Vagina (tissue), 2 donors: ENCODE data around the gene NUFIP1. TPM values are rescaled to one million over a fixed set of nuclear protein-coding genes. Genes with fewer than 3 reads are reported as not detected.
"Not testable (repeated sequence)": the region's sequence is repeated elsewhere in the genome, so short reads cannot be mapped to it uniquely, and the experiment has no call there.

Source experiments
- DNase-seq, 2 donors: peaks; one replicate each; pipeline ENCODE4 v3.0.0-alpha.2; 2017; ENCODE audit errors: extremely low spot score in 2 of 2
- H3K27ac ChIP-seq: fragments of 200-600 bp; sonication (generic); one replicate; pipeline ENCODE4 v1.5.1; 2019
- H3K27me3 ChIP-seq: fragments of 200-600 bp; sonication (generic); one replicate; pipeline ENCODE4 v1.5.1; 2019
- H3K36me3 ChIP-seq, 2 donors: fragments of 200-600 bp; sonication (generic); one replicate each; pipeline ENCODE4 v1.5.1; 2017 to 2019
- H3K4me1 ChIP-seq: fragments of 200-600 bp; sonication (generic); one replicate; pipeline ENCODE4 v1.5.1; 2019
- H3K4me3 ChIP-seq, 2 donors: fragments of 200-600 bp; sonication (generic); 1 replicate in 1 of 2; 2 replicates in 1 of 2; pipeline ENCODE4 v1.5.1; 2016 to 2019
- H3K9me3 ChIP-seq: fragments of 200-600 bp; sonication (generic); one replicate; pipeline ENCODE4 v1.5.1; 2019
- POLR2A ChIP-seq, 2 donors: fragments of 450-650 bp; IDR thresholded peaks; one replicate each; pipeline ENCODE4 v1.6.1; 2017; ENCODE audit warnings: antibody characterized with exemption in 2 of 2, mild to moderate bottlenecking in 2 of 2, moderate library complexity in 2 of 2
- POLR2AphosphoS5 ChIP-seq, 2 donors: sonication (generic); formaldehyde crosslinking; IDR thresholded peaks; one replicate each; pipeline ENCODE4 v1.9.0; 2017; ENCODE audit warnings: antibody characterized with exemption in 2 of 2, mild to moderate bottlenecking in 2 of 2, low read depth in 1 of 2; ENCODE audit not compliant: insufficient read depth in 1 of 2
- intact Hi-C: fragments of 100-400 bp; cut with DNase I; formaldehyde crosslinking; loops from one replicate; pipeline ENCODE4 v1.15.1; 2023
- total RNA-seq: library from RNA; depleted of rRNA; stranded (reverse); fragments of >200 nt; gene quantifications from one replicate; pipeline ENCODE4 v1.2.3, GENCODE V29; 2016
- TF ChIP-seq, protein P1 (sequence below), 3 experiments: fragments of 450-650 bp in 2 of 3; fragments of 200-600 bp in 1 of 3; sonication (generic) in 1 of 3; IDR thresholded peaks; one replicate each; pipeline ENCODE4 v1.5.1; 2017 to 2019; ENCODE audit warnings: antibody characterized with exemption in 3 of 3, mild to moderate bottlenecking in 2 of 3, moderate library complexity in 2 of 3

NUFIP1 gene
- total RNA-seq, 1 donor from 2014 or later: 2.5 TPM

DNA sequence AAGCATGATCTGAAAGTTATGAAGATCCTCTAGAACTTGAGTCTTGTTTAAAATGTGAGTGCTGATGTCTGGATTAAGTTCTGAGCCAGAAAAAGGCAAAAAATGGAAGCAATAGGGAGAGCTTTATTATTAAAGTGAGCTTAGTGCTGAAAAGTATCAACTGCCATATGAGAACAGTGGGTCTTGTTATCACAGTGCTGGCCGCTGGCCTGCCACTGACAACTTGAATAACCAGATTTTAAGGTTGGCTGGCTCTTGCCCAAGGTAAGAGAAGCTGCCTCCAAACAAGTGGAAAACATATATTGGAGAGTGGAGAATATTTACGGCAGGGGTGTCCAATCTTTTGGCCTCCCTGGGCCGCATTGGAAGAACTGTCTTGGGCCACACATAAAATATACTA is 33.9 kb downstream of the NUFIP1 start:
- intact Hi-C loops: no loop called here
- no peak overlapping the region for H3K4me3 ChIP-seq
- H3K4me1 ChIP-seq: no peaks in the 10 kb centered on the region
- H3K36me3 ChIP-seq: no peaks in the 10 kb centered on the region
- H3K27ac ChIP-seq: no peak overlapping the region
- H3K27me3 ChIP-seq: no peaks in the 10 kb centered on the region
- DNase-seq: no peak
- H3K9me3 ChIP-seq: no peaks in the 10 kb centered on the region
- TF ChIP-seq POLR2A (IDR thresholded peaks at IDR 0.05) (no peak), POLR2AphosphoS5 (IDR thresholded peaks at IDR 0.05; ENCODE audit: insufficient read depth in 1 of 2, low read depth in 1 of 2) (no peak)
- TF ChIP-seq, protein P1, sequence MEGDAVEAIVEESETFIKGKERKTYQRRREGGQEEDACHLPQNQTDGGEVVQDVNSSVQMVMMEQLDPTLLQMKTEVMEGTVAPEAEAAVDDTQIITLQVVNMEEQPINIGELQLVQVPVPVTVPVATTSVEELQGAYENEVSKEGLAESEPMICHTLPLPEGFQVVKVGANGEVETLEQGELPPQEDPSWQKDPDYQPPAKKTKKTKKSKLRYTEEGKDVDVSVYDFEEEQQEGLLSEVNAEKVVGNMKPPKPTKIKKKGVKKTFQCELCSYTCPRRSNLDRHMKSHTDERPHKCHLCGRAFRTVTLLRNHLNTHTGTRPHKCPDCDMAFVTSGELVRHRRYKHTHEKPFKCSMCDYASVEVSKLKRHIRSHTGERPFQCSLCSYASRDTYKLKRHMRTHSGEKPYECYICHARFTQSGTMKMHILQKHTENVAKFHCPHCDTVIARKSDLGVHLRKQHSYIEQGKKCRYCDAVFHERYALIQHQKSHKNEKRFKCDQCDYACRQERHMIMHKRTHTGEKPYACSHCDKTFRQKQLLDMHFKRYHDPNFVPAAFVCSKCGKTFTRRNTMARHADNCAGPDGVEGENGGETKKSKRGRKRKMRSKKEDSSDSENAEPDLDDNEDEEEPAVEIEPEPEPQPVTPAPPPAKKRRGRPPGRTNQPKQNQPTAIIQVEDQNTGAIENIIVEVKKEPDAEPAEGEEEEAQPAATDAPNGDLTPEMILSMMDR (IDR thresholded peaks at IDR 0.05): no peak

DNA sequence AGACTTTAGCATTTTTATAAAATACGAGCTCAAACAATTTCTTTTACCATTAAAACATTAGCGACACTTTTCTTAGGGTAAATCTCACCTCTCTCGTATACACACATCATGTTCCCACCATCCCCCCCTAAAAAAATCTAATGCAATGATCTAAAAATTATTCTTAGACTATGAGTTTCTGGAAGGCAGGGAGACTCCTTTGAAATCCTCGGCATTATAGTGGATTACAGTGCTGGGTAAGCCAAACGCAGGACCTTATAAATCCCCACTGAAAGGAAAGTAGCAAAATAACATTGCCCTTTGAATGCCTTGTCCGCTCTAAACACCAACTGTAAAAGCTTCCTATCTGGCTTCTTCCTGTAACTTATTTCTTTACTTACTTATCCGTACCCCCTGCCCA is 35.0 kb downstream of the NUFIP1 start:
- no peaks in the 10 kb centered on the region for H3K27me3 ChIP-seq
- no peak overlapping the region for H3K27ac ChIP-seq
- no peaks in the 10 kb centered on the region for H3K9me3 ChIP-seq
- no peaks in the 10 kb centered on the region for H3K4me1 ChIP-seq
- intact Hi-C loops: no loop called here
- TF ChIP-seq POLR2AphosphoS5 (IDR thresholded peaks at IDR 0.05; ENCODE audit: insufficient read depth in 1 of 2, low read depth in 1 of 2) (no peak), POLR2A (IDR thresholded peaks at IDR 0.05) (no peak)
- TF ChIP-seq, protein P1 (IDR thresholded peaks at IDR 0.05): no peak
- DNase-seq: no peak
- H3K36me3 ChIP-seq: no peaks in the 10 kb centered on the region
- no peak overlapping the region for H3K4me3 ChIP-seq

DNA sequence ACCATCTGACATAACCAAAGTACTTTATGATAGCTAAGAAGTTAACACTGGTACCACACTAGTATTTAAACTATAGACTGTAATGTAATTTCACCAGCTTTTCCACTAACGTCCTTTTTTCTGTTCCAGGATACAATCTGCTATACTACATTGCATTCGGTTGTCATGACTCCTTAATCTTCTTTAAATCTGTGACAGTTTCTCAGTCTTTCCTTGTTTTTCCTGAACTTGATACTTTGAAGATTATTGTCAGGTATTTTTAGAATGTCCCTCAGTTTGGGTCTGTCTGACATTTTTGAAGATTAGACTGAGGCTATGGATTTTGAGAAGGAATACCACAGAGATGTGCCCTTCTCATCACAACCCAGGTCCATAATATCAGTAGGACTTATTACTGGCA is 36.6 kb downstream of the NUFIP1 start:
- H3K27me3 ChIP-seq: no peaks in the 10 kb centered on the region
- H3K27ac ChIP-seq: no peak overlapping the region
- TF ChIP-seq, protein P1 (IDR thresholded peaks at IDR 0.05): no peak
- TF ChIP-seq POLR2A (IDR thresholded peaks at IDR 0.05) (no peak), POLR2AphosphoS5 (IDR thresholded peaks at IDR 0.05; ENCODE audit: insufficient read depth in 1 of 2, low read depth in 1 of 2) (no peak)
- no peaks in the 10 kb centered on the region for H3K9me3 ChIP-seq
- no peaks in the 10 kb centered on the region for H3K4me1 ChIP-seq
- DNase-seq: no peak
- no peaks in the 10 kb centered on the region for H3K36me3 ChIP-seq
- no peak overlapping the region for H3K4me3 ChIP-seq
- intact Hi-C loops: no loop called here

DNA sequence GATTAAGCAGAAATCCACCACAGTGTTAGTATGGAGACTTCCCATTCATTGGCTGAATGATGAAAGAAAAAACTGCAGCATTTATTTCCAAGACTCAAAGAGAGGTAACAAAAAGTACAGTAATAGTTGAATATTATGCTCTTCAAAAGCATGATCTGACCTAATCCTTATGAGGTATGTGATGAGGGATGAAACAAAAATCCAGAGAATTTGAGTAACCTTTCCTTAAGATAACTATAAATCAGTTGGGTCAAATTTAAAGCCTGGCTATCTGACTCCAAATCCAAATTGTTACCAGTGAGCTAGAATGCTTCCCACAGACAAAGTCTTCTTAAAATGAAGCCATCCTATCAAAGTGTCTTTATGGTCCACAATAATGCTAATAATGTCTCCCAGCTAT is 38.1 kb downstream of the NUFIP1 start:
- intact Hi-C loops: no loop called here
- TF ChIP-seq, protein P1 (IDR thresholded peaks at IDR 0.05): no peak
- no peak for TF ChIP-seq POLR2AphosphoS5 (IDR thresholded peaks at IDR 0.05; ENCODE audit: insufficient read depth in 1 of 2, low read depth in 1 of 2)
- no peak for TF ChIP-seq POLR2A (IDR thresholded peaks at IDR 0.05)
- DNase-seq: no peak
- Histone ChIP-seq H3K27ac (no peak overlapping the region), H3K36me3 (no peaks in the 10 kb centered on the region), H3K4me1 (no peaks in the 10 kb centered on the region), H3K4me3 (no peak overlapping the region), H3K9me3 (no peaks in the 10 kb centered on the region), H3K27me3 (no peaks in the 10 kb centered on the region)

DNA sequence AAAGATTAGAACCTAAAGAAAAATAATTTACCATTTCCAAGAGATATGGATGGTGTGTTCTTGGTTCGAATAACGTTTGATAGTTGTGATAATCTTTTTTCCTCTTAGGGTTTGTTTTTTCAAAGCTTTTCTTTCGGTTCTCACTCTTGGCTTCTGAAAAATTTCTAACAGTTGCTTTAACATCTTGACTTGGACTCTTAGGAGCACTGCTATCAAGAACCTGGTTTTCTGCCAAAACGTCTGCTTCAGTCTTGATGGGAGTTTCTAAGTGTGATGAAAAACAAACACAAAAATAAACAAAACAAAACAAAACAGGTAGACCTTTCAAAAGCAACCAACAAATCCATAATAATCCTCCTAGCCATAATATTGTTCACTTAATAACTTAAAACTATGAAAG is 45.9 kb downstream of the NUFIP1 start:
- peaks cover 0 to 13% of the 10 kb centered on the region in 2 donors for H3K36me3 ChIP-seq
- H3K4me3 ChIP-seq, H3K9me3 ChIP-seq, H3K27me3 ChIP-seq, H3K27ac ChIP-seq, H3K4me1 ChIP-seq, DNase-seq, intact Hi-C loops: not testable (repeated sequence)

DNA sequence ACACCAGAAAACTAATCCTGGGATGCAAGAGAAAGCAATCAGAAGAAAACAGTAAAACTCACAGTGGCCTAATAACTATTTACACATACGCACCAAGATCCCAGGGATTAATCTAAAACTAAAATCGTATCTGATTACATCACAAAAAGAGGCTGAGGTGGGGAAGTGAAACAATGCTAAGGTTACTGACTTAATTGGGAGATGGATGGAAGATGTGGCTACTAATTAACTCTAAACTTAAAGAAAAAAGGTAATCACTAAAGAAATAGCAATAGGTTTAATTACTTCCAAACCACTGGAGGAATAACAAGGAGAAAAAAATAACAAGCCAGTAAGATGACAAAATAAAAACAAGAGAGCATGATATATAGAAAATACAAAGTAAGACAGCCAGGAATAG is 50.4 kb downstream of the NUFIP1 start:
- Histone ChIP-seq H3K4me3 (no peak overlapping the region), H3K36me3 (peaks cover 0 to 13% of the 10 kb centered on the region in 2 donors), H3K27ac (no peak overlapping the region), H3K9me3 (no peaks in the 10 kb centered on the region), H3K4me1 (peaks cover 10% of the 10 kb centered on the region), H3K27me3 (no peaks in the 10 kb centered on the region)
- TF ChIP-seq POLR2AphosphoS5 (IDR thresholded peaks at IDR 0.05; ENCODE audit: insufficient read depth in 1 of 2, low read depth in 1 of 2) (no peak), POLR2A (IDR thresholded peaks at IDR 0.05) (no peak)
- TF ChIP-seq, protein P1 (IDR thresholded peaks at IDR 0.05): no peak
- intact Hi-C loops: no loop called here
- DNase-seq: no peak
